BE2C (cell line): ENCODE results near the gene MAP10.

Experiments
- DNase-seq: peaks from one replicate; pipeline ENCODE4 v3.0.0-alpha.2; 2020
- H3K27me3 ChIP-seq: fragments of 250-450 bp; sonication (Bioruptor Pico); 2 replicates; pipeline ENCODE4 v1.5.1; 2020; ENCODE audit warnings: mild to moderate bottlenecking
- H3K36me3 ChIP-seq: fragments of 250-450 bp; sonication (Bioruptor Pico); 2 replicates; pipeline ENCODE4 v1.5.1; 2020; ENCODE audit warnings: mild to moderate bottlenecking
- H3K4me1 ChIP-seq: fragments of 250-450 bp; sonication (Bioruptor Pico); 2 replicates; pipeline ENCODE4 v1.5.1; 2020
- H3K4me3 ChIP-seq: 2 replicates; pipeline ENCODE4 v1.5.1; 2011; ENCODE audit warnings: low read depth, low read length
- H3K9me3 ChIP-seq: fragments of 250-450 bp; sonication (Bioruptor Pico); 2 replicates; pipeline ENCODE4 v1.5.1; 2020
- TF ChIP-seq, protein P1 (sequence below): IDR thresholded peaks from 2 replicates; pipeline ENCODE4 v1.5.1; 2012; ENCODE audit warnings: mild to moderate bottlenecking, low read depth, low read length

Gene MAP10

GRCh38 chr1:232793944-232794343, 11.3 kb upstream of the MAP10 start:
- Histone ChIP-seq H3K27me3 (no peaks in the 10 kb centered on the region), H3K36me3 (no peaks in the 10 kb centered on the region), H3K4me3 (no peak overlapping the region), H3K4me1 (no peaks in the 10 kb centered on the region), H3K9me3 (no peaks in the 10 kb centered on the region)
- TF ChIP-seq, protein P1, sequence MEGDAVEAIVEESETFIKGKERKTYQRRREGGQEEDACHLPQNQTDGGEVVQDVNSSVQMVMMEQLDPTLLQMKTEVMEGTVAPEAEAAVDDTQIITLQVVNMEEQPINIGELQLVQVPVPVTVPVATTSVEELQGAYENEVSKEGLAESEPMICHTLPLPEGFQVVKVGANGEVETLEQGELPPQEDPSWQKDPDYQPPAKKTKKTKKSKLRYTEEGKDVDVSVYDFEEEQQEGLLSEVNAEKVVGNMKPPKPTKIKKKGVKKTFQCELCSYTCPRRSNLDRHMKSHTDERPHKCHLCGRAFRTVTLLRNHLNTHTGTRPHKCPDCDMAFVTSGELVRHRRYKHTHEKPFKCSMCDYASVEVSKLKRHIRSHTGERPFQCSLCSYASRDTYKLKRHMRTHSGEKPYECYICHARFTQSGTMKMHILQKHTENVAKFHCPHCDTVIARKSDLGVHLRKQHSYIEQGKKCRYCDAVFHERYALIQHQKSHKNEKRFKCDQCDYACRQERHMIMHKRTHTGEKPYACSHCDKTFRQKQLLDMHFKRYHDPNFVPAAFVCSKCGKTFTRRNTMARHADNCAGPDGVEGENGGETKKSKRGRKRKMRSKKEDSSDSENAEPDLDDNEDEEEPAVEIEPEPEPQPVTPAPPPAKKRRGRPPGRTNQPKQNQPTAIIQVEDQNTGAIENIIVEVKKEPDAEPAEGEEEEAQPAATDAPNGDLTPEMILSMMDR, result no peak
- no peak for DNase-seq

GRCh38 chr1:232795497-232796053, 9.6 kb upstream of the MAP10 start:
- no peak for DNase-seq
- Histone ChIP-seq H3K4me1 (no peaks in the 10 kb centered on the region), H3K27me3 (no peaks in the 10 kb centered on the region), H3K36me3 (no peaks in the 10 kb centered on the region), H3K9me3 (no peaks in the 10 kb centered on the region), H3K4me3 (no peak overlapping the region)
- TF ChIP-seq, protein P1, result no peak

DNA sequence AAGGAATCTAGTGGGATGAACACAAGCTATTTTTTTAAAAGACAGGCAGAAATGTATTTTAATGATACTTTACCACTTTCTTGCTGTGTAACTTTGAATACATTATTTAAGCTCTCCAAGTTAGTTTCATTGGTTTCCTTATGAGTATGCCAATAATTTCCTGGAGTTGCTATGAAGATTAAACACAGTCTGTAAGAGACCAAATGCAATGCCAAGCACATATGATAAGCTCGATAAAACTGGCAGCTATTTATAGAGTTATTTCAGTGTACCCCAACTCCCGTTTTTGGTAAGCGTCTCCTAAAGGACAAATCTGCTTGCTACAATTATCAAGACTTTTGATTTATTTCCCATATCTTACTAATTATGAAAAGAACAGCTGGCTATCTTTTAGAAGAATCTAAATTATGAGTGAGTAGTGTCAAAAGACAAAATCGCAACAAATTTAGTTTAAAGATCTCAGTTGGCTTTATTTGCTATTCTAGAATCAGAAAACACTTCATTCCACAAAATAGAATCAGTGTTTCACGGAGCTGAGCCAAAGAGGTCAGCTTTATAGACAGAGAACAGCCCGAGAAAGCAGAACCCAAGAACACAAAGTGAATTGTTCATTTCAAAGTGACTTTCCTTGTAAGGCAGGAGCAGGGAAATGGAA, 7.2 kb upstream of the MAP10 start:
- TF ChIP-seq, protein P1, result no peak
- H3K36me3 ChIP-seq, result no peaks in the 10 kb centered on the region
- H3K27me3 ChIP-seq, result no peaks in the 10 kb centered on the region
- H3K4me1 ChIP-seq, result no peaks in the 10 kb centered on the region
- DNase-seq, result no peak
- no peaks in the 10 kb centered on the region for H3K9me3 ChIP-seq
- H3K4me3 ChIP-seq, result no peak overlapping the region

DNA sequence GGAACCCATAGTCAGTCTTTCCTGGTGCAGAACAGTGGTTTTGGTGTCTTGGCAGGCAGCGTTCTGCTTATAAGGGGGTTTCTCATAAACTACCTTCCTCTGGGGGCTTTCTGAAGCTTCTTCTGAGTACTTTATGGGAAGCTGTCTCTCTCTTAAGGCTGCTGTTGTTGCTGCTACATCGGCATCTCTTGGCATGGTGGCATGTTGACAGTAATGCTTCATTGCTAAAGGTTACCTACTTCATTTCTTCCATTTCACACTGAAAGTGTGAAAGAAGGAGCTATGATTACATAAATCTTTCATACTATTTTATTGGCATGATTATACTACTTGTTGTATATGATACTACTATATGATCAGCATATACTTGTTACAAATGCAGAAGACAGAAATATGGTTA, 6.3 kb upstream of the MAP10 start:
- TF ChIP-seq, protein P1, result no peak

DNA sequence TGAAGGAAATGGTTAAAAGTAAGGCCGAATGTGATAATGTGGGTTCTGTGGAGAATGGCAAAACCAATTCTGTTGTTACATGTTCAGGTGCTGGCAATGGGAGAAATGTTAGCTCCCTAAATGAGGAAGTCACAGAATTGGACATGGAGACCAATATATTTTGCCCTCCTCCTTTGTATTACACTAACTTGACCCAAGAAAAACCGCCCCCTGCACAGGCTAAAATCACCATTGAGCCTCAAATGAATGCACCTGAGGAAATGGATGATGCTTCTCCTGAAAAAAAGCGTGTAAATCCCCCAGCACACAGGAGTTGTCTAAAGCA, 932 bp downstream of the MAP10 start:
- no peaks in the 10 kb centered on the region for H3K27me3 ChIP-seq
- peaks cover 4% of the 10 kb centered on the region; the same call in 1 of the 2 replicates for H3K4me1 ChIP-seq
- DNase-seq, result no peak
- TF ChIP-seq, protein P1, result no peak
- H3K36me3 ChIP-seq, result 0 out of 2 replicates have a peak, but pooled peaks cover 4% of the 10 kb centered on the region
- H3K9me3 ChIP-seq, result no peaks in the 10 kb centered on the region
- H3K4me3 ChIP-seq, result peak overlapping the region; percentile 81

More for the DNA sequence above, 6.3 kb upstream of the MAP10 start:
- H3K4me3 ChIP-seq, result no peak overlapping the region
- no peaks in the 10 kb centered on the region for H3K27me3 ChIP-seq
- H3K4me1 ChIP-seq, result no peaks in the 10 kb centered on the region
- no peaks in the 10 kb centered on the region for H3K9me3 ChIP-seq
- no peak for DNase-seq
- H3K36me3 ChIP-seq, result no peaks in the 10 kb centered on the region

- H3K4me1 ChIP-seq, result no peaks in the 10 kb centered on the region
- H3K36me3 ChIP-seq, result no peaks in the 10 kb centered on the region
- no peaks in the 10 kb centered on the region for H3K27me3 ChIP-seq
- DNase-seq, result no peak
- TF ChIP-seq, protein P1, result no peak
- no peak overlapping the region for H3K4me3 ChIP-seq
- no peaks in the 10 kb centered on the region for H3K9me3 ChIP-seq
These were observed 5.6 kb downstream of the MAP10 start for GRCh38 chr1:232810856-232811255.
